GM18520 (cell line): ENCODE measurements around the gene OR10H3.
"Not testable (repeated sequence)": the region's sequence is repeated elsewhere in the genome, so short reads cannot be mapped to it uniquely, and the experiment has no call there.

Source experiments
- ATAC-seq: cut with Tn5 transposase; IDR thresholded peaks from one replicate; pipeline ENCODE4 v1.9.1; 2021; ENCODE audit not compliant: unreplicated experiment

Gene OR10H3, protein sequence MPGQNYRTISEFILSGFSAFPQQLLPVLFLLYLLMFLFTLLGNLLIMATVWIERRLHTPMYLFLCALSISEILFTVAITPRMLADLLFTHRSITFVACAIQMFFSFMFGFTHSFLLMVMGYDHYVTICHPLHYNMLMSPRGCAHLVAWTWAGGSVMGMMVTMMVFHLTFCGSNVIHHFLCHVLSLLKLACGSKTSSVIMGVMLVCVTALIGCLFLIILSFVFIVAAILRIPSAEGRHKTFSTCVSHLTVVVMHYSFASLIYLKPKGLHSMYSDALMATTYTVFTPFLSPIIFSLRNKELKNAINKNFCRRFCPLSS

GRCh38 chr19:15737722-15738121, at the start of gene OR10H3:
Gene OR10H3 (plus strand): TSS chr19:15737985. CDS start chr19:15741393, 3,408 bp downstream.
- ATAC-seq: no peak

- ATAC-seq: no peak
Measured at GRCh38 chr19:15696654-15697194, 41.1 kb upstream of the OR10H3 start.

GRCh38 chr19:15701757-15702533, 35.8 kb upstream of the OR10H3 start:
- no peak for ATAC-seq

DNA sequence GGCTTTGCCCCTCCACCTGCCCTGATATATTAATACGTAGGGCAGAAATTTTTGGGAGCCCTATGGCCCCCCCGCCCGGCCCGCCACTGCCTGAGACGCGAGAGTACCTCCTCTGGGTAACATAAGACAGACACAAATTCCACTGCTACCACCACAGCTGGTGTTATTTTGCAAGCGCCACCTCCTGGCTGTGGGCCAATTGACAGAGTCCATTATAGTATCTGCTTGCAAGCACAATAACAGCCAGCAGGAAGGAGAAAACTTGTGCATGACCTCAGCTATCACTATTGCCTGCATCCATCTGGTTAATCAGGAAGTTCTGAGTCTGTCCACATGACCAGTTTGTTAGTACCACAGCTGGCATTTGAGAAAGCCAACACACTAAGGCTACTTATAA, 35.3 kb upstream of the OR10H3 start:
- ATAC-seq: no peak

DNA sequence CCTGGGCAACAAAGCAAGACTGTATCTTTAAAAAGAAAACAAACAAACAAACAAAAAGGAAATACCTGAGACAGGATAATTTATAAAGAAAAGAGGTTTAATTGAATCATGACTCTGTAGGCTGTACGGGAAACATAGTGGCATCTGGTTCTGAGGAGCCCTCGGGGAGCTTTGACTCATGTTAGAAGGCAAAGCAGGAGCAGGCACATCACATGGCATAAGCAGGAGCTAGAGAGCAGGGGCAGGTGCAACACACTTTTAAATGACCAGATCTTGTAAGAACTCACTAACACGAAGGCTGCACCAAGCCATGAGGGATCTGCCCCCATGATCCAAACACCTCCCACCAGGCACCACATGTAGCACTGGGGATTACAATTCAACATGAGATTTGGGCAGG, 23.1 kb upstream of the OR10H3 start:
- ATAC-seq: no peak

- no peak for ATAC-seq
Measured at GRCh38 chr19:15715642-15716041, 22.1 kb upstream of the OR10H3 start.

DNA sequence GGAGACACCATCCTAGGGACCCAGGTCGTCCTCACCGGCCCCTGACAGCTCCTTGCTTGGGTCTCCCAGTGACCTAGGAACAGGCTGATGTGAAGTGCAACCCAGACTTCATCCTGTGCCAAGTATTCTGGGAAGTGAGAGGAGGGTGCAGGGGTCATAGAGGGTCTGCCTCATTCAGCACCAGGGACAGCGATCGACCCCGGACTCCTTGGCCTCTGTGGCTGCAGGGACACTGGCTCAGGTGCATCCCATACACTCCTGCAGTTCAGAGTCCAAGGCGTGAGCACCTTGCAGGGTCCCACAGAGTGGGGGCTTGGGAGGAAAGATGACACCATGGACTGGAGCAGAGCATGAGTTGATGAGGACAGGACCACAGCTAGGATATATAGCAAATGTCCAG, 20.0 kb upstream of the OR10H3 start:
- no peak for ATAC-seq

DNA sequence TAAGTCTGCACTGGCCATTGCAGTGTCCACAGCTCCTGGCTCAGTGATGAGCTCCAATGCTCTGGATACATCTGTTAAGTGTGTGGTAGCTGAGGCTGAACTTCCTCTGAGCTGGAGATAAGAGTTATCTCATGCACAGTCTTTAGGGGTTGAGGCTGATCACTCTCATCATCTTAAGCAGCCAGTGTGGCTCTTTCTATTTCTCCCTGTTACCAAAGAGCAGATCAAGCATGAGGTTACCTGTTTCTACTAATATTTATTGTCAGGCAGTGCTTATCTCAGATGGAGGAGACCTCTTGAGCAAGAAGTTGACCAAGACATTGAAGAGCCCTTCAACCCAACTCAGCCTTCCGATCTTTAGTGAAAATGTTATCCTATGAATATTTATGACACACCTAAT, 16.5 kb upstream of the OR10H3 start:
- ATAC-seq: no peak

GRCh38 chr19:15722956-15723355, 14.8 kb upstream of the OR10H3 start:
- no peak for ATAC-seq

DNA sequence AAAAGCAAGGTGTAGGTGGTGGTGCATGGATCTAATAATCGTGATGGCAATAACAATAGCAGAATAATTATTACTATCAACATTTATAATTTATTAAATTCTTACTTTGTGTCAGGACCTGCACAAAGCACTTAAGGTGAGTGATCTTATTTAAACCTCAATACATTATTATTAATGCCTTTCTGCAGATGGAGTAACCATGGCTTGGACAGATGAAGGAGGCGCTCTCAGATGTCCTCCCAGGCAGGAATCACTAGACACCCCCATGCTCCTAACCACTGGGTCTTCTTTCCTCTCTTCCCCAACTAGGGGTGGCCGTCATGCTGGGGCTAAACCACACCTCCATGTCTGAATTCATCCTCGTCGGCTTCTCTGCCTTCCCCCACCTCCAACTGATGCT, 10.1 kb upstream of the OR10H3 start, which contains the start of gene OR10H2:
OR10H2 (plus strand) TSS at position 301 of the 400 bp plus-strand sequence; CDS start at position 321, 20 bp downstream.
- no peak for ATAC-seq

- no peak for ATAC-seq
Measured at GRCh38 chr19:15730538-15730937, 7.2 kb upstream of the OR10H3 start.

GRCh38 chr19:15732388-15732787, 5.4 kb upstream of the OR10H3 start:
- no peak for ATAC-seq

DNA sequence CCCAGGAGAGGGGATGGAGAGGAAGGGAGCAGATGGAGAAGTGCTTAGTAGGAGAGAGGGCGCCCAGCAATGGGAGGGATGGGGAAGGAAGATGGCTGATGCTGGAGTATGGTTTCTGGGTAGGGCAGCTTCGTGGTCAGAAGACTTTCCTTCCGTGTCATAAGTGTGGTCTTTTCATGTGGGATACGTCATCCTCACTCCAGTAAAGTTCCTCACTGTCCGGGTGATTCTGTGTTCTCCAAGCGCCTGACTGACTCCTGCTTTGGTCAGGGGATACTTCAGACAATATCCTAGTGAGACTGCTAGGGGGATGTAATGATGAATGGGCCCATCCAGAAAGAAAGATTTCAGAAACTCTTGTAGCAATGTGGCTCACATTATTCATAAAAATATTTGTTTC, 3.9 kb upstream of the OR10H3 start:
- no peak for ATAC-seq

GRCh38 chr19:15740785-15741184, 3.0 kb downstream of the OR10H3 start:
- ATAC-seq: no peak

- ATAC-seq: no peak
Measured at GRCh38 chr19:15748239-15748638, 10.5 kb downstream of the OR10H3 start.

DNA sequence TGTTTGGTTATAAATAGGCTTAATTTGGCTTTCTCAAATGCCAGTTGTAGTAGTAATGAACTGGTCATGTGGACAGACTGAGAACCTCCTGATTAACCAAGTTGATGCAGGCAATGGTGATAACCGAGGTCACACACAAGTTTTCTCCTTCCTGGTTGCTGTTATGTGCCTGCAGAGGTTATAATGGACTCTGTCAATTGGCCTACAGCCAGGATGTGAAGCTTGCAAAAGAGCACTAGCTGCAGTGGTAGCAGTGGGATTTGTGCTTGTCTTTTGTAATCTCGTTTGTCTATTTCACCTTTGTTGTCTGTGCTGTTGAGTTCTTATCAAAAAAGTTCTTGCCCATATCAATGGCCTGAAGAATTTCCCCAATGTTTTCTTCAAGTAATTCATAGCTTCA, 20.6 kb downstream of the OR10H3 start:
- ATAC-seq: no peak

DNA sequence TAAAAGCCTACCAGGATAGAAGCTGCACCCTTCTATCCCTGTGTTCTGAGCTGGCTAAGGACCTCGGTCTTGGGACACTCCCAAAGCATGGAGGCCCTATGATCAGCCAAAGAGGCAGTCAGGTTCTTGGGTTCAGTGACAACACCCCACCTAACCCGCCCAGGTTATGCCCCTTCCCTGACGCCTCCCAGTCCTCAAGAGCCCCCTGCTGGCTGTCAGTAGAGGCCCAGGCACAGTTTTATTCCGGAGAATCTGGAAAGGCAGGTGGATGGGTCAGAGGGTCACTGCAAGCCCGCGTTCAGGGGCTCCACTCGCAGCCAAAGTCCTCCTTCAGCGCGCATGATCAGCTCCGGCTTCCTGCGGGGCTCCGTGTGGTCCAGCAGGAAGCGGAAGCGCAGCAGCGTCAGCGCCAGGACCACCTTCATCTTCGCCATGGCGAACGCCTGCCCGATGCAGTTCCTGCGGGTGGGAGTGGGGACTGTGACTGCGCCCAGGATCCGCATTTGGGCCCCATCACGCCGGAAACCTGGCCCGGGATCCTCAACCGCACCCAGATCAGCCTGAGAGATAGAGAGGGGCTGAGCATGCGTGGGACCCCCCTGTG, 22.3 kb downstream of the OR10H3 start:
- no peak for ATAC-seq

DNA sequence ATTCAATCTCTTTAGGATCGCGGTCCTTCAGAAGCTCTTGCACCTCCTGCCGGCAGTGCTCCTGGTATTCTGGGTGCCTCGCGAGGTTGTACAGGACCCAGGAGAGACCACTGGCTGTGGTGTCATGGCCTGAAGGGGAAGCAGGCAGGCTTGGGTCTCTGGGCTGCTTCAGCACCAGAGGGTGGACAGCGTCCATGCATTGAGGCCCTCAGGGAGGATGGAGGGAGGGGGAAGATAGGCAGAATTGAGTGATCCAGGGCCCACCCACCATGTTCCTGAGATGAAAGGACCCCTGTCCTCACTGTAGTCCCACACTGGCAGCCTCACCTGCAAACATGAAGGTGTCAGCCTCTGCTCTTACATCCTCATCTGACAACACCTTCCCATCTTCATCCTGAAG, 31.8 kb downstream of the OR10H3 start:
- no peak for ATAC-seq

DNA sequence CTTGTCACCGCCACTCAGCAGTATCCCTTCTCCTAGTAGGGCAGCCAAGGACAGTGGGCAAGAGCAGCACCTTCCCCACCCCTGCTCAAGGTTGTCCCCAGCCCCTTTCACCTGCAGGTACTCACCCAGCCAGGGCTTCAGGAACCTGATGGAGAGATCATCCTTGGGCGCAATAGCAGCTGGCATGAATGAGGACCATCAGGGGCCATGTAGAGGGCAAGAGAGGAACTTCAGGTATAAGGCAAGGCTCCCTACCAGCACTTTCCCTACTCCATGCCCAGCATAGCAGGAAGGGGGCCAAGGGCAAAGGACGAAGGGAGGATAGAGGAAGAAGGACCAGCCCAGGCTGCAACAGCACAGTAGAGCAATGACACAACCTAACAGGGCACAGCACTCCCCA, 36.4 kb downstream of the OR10H3 start:
- not testable (repeated sequence) for ATAC-seq

DNA sequence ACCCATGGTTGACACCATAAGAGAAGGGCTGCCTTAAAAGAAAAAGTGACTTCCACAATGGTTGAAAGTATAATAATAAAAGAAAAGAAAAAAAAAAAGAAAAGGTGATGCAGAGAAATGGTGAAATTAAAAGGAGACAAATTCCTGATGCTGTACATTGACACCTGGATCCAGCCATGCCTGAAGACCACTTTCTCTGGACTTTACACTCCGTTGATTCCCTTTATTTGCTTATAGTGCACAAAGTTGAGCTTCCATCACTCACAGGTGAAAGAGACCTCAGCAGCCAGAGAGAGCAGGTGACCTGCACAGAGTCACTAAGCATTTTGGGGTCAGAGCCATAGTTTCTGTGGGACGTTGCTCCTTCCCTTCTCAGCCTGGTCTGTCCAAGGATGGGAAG, 37.5 kb downstream of the OR10H3 start:
- no peak for ATAC-seq

DNA sequence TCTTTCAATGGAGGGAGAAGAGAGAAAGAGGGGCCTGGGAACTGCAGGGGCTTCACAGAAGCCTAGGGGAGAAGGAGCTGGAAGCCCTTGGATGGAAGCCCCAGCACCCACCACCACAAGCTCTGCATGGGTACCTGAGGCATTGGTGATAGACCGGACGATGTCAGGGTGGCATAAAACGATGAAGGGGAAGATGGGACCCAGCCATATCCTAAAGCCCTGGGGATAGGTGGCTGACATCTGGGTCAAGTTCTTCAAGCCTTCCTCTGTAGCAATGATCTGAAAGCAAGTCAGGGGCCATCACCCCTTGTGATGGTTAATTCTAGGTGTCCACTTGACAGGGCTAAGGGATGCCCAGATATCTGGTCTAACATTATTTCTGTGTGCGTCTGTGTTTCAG, 38.5 kb downstream of the OR10H3 start:
- no peak for ATAC-seq
